K562 (cell line): ENCODE data around the gene SETX. TPM values are rescaled to one million over a fixed set of nuclear protein-coding genes. Genes with fewer than 3 reads are reported as not detected.

Experiments
- BRCA1 ChIP-seq, 2 experiments: fragments of 450-650 bp in 1 of 2; sonication (generic) in 1 of 2; formaldehyde crosslinking in 1 of 2; IDR thresholded peaks; 2 replicates each; pipeline versions ENCODE4 v1.5.0 to v1.6.1; 2017 to 2020; ENCODE audit warnings: mild to moderate bottlenecking in 1 of 2, missing genetic modification reagents in 1 of 2
- FUS ChIP-seq: fragments of 200-400 bp; formaldehyde crosslinking; optimal IDR thresholded peaks from 2 replicates; pipeline ENCODE3; 2017; ENCODE audit warnings: low read depth, low read length
- polyA plus RNA-seq, 8 experiments: library from polyadenylated mRNA; depleted of rRNA in 4 of 8; stranded (reverse) in 5 of 8; unstranded in 3 of 8; fragments of >200 nt; fragmentation: Nextera tagmentation in 2 of 8; fragmentation: Illumina TruSeq in 1 of 8; extraction: Ambion mirVana in 2 of 8; extraction: Trizol in 1 of 8; gene quantifications; 2 replicates each; pipeline versions ENCODE4 v1.2.1 to v1.2.3, GENCODE V29; 2011 to 2014; ENCODE audit warnings: inconsistent platforms in 1 of 8, missing spikeins in 1 of 8
- total RNA-seq, 7 experiments: library from RNA; depleted of rRNA in 6 of 7; stranded (reverse); fragments of >200 nt in 6 of 7; fragmentation: Illumina TruSeq in 2 of 7; extraction: Trizol in 2 of 7; gene quantifications; 2 replicates each; pipeline versions ENCODE4 v1.2.1 to v1.2.3, GENCODE V29; 2011 to 2021; ENCODE audit warnings: low replicate concordance in 1 of 7
- TF ChIP-seq, protein P1 (sequence below): fragments of 450-650 bp; IDR thresholded peaks from 2 replicates; pipeline ENCODE4 v1.6.1; 2016; ENCODE audit warnings: mild to moderate bottlenecking, moderate library complexity
- TF ChIP-seq, protein P2 (sequence below): IDR thresholded peaks from 2 replicates; pipeline ENCODE4 v1.6.1; 2014; ENCODE audit warnings: antibody characterized with exemption

The SETX gene
- total and polyA plus RNA-seq, 9 of the 15 experiments (the other 6 are each of a cell fraction or from before 2014, with no cell fraction given) = 8.7 to 45.7 (median 28.7) TPM

DNA sequence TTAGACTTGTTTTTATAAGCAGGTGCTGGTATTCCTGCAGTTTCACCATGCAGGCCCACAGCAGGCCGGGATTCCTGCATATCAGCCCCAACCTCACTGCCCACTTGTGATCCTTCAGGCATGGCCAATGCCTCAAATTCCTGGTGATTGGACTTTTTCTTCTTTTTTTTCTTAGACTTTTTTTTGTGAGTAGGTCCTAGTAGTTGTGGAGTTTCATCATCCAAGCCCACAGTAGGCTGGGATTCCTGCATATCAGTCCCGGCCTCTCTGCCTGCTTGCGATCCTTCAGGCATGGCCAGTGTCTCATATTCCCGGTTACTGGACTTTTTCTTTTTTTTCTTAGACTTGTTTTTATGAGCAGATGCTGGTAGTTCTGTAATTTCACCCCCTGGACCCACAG is 47.0 kb upstream of the SETX start (continued):
- TF ChIP-seq, protein P1, sequence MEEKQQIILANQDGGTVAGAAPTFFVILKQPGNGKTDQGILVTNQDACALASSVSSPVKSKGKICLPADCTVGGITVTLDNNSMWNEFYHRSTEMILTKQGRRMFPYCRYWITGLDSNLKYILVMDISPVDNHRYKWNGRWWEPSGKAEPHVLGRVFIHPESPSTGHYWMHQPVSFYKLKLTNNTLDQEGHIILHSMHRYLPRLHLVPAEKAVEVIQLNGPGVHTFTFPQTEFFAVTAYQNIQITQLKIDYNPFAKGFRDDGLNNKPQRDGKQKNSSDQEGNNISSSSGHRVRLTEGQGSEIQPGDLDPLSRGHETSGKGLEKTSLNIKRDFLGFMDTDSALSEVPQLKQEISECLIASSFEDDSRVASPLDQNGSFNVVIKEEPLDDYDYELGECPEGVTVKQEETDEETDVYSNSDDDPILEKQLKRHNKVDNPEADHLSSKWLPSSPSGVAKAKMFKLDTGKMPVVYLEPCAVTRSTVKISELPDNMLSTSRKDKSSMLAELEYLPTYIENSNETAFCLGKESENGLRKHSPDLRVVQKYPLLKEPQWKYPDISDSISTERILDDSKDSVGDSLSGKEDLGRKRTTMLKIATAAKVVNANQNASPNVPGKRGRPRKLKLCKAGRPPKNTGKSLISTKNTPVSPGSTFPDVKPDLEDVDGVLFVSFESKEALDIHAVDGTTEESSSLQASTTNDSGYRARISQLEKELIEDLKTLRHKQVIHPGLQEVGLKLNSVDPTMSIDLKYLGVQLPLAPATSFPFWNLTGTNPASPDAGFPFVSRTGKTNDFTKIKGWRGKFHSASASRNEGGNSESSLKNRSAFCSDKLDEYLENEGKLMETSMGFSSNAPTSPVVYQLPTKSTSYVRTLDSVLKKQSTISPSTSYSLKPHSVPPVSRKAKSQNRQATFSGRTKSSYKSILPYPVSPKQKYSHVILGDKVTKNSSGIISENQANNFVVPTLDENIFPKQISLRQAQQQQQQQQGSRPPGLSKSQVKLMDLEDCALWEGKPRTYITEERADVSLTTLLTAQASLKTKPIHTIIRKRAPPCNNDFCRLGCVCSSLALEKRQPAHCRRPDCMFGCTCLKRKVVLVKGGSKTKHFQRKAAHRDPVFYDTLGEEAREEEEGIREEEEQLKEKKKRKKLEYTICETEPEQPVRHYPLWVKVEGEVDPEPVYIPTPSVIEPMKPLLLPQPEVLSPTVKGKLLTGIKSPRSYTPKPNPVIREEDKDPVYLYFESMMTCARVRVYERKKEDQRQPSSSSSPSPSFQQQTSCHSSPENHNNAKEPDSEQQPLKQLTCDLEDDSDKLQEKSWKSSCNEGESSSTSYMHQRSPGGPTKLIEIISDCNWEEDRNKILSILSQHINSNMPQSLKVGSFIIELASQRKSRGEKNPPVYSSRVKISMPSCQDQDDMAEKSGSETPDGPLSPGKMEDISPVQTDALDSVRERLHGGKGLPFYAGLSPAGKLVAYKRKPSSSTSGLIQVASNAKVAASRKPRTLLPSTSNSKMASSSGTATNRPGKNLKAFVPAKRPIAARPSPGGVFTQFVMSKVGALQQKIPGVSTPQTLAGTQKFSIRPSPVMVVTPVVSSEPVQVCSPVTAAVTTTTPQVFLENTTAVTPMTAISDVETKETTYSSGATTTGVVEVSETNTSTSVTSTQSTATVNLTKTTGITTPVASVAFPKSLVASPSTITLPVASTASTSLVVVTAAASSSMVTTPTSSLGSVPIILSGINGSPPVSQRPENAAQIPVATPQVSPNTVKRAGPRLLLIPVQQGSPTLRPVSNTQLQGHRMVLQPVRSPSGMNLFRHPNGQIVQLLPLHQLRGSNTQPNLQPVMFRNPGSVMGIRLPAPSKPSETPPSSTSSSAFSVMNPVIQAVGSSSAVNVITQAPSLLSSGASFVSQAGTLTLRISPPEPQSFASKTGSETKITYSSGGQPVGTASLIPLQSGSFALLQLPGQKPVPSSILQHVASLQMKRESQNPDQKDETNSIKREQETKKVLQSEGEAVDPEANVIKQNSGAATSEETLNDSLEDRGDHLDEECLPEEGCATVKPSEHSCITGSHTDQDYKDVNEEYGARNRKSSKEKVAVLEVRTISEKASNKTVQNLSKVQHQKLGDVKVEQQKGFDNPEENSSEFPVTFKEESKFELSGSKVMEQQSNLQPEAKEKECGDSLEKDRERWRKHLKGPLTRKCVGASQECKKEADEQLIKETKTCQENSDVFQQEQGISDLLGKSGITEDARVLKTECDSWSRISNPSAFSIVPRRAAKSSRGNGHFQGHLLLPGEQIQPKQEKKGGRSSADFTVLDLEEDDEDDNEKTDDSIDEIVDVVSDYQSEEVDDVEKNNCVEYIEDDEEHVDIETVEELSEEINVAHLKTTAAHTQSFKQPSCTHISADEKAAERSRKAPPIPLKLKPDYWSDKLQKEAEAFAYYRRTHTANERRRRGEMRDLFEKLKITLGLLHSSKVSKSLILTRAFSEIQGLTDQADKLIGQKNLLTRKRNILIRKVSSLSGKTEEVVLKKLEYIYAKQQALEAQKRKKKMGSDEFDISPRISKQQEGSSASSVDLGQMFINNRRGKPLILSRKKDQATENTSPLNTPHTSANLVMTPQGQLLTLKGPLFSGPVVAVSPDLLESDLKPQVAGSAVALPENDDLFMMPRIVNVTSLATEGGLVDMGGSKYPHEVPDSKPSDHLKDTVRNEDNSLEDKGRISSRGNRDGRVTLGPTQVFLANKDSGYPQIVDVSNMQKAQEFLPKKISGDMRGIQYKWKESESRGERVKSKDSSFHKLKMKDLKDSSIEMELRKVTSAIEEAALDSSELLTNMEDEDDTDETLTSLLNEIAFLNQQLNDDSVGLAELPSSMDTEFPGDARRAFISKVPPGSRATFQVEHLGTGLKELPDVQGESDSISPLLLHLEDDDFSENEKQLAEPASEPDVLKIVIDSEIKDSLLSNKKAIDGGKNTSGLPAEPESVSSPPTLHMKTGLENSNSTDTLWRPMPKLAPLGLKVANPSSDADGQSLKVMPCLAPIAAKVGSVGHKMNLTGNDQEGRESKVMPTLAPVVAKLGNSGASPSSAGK = no peak
- TF ChIP-seq, protein P2, sequence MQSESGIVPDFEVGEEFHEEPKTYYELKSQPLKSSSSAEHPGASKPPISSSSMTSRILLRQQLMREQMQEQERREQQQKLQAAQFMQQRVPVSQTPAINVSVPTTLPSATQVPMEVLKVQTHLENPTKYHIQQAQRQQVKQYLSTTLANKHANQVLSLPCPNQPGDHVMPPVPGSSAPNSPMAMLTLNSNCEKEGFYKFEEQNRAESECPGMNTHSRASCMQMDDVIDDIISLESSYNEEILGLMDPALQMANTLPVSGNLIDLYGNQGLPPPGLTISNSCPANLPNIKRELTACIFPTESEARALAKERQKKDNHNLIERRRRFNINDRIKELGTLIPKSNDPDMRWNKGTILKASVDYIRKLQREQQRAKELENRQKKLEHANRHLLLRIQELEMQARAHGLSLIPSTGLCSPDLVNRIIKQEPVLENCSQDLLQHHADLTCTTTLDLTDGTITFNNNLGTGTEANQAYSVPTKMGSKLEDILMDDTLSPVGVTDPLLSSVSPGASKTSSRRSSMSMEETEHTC = no peak
- TF ChIP-seq FUS (no peak), BRCA1 (IDR thresholded peaks at IDR 0.05) (no peak), BRCA1 (CRISPR knock-in tag; IDR thresholded peaks at IDR 0.05) (no peak)
